IPS-20b (cell line): ENCODE results near the gene PLK3.
"Not testable (repeated sequence)": the region's sequence is repeated elsewhere in the genome, so short reads cannot be mapped to it uniquely, and the experiment has no call there.

ENCODE experiments used
- H3K27ac ChIP-seq: one replicate; pipeline ENCODE4 v1.5.1; 2013; ENCODE audit warnings: low read length
- H3K27me3 ChIP-seq: 2 replicates; pipeline ENCODE4 v1.6.1; 2013; ENCODE audit warnings: mild to moderate bottlenecking, low read length, inconsistent platforms; ENCODE audit not compliant: insufficient read depth
- H3K36me3 ChIP-seq: 2 replicates; pipeline ENCODE4 v1.6.1; 2013; ENCODE audit warnings: low read depth, mild to moderate bottlenecking, inconsistent platforms, low read length, moderate library complexity; ENCODE audit not compliant: insufficient read depth
- H3K4me1 ChIP-seq: 2 replicates; pipeline ENCODE4 v1.6.1; 2013; ENCODE audit warnings: mild to moderate bottlenecking, control low read depth, inconsistent platforms, low read length, moderate library complexity; ENCODE audit not compliant: insufficient read depth
- H3K4me3 ChIP-seq: 2 replicates; pipeline ENCODE4 v1.5.1; 2013; ENCODE audit warnings: mild to moderate bottlenecking, low read length, inconsistent platforms
- H3K9ac ChIP-seq: 2 replicates; pipeline ENCODE4 v1.6.1; 2013; ENCODE audit warnings: low read depth, mild to moderate bottlenecking, inconsistent platforms, low read length, moderate library complexity
- H3K9me3 ChIP-seq: 2 replicates; pipeline ENCODE4 v1.6.1; 2013; ENCODE audit warnings: mild to moderate bottlenecking, low read depth, low read length, inconsistent platforms; ENCODE audit not compliant: insufficient read depth

PLK3 gene

GRCh38 chr1:44799770-44800584 lies at the start of gene PLK3:
Gene PLK3 (plus strand): TSS chr1:44800377. CDS start chr1:44800464, 87 bp downstream.
- H3K36me3 ChIP-seq, result peaks cover 19% of the 10 kb centered on the region; the same call in 1 of the 2 replicates

GRCh38 chr1:44757420-44757819 lies 42.8 kb upstream of the PLK3 start:
- Histone ChIP-seq H3K9ac (no peak overlapping the region), H3K36me3 (peaks cover 95% of the 10 kb centered on the region), H3K4me1 (no peaks in the 10 kb centered on the region), H3K27me3 (no peaks in the 10 kb centered on the region), H3K27ac (no peak overlapping the region), H3K9me3 (no peaks in the 10 kb centered on the region), H3K4me3 (no peak overlapping the region)

More at GRCh38 chr1:44799770-44800584, at the start of gene PLK3:
- peak within 1 kb of the TSS; percentile 87 for H3K4me3 ChIP-seq
- H3K27me3 ChIP-seq, result peaks cover 6% of the 10 kb centered on the region; the same call in 1 of the 2 replicates
- H3K4me1 ChIP-seq, result peaks cover 3% of the 10 kb centered on the region; the same call in 1 of the 2 replicates
- H3K9ac ChIP-seq, result peak within 1 kb of the TSS; percentile 92
- H3K27ac ChIP-seq, result peak within 1 kb of the TSS; percentile 79
- H3K9me3 ChIP-seq, result no peaks in the 10 kb centered on the region

GRCh38 chr1:44759077-44759476 lies 41.1 kb upstream of the PLK3 start:
- H3K4me3 ChIP-seq, result no peak overlapping the region
- no peaks in the 10 kb centered on the region for H3K27me3 ChIP-seq
- H3K27ac ChIP-seq, result no peak overlapping the region
- H3K9ac ChIP-seq, result no peak overlapping the region
- H3K4me1 ChIP-seq, result no peaks in the 10 kb centered on the region
- peaks cover 95% of the 10 kb centered on the region for H3K36me3 ChIP-seq
- no peaks in the 10 kb centered on the region for H3K9me3 ChIP-seq

GRCh38 chr1:44760876-44761275 lies 39.3 kb upstream of the PLK3 start:
- no peaks in the 10 kb centered on the region for H3K9me3 ChIP-seq

GRCh38 chr1:44766421-44766820 lies 33.8 kb upstream of the PLK3 start:
- not testable (repeated sequence) for H3K27ac ChIP-seq, H3K4me3 ChIP-seq, H3K9me3 ChIP-seq, H3K4me1 ChIP-seq, H3K9ac ChIP-seq, H3K27me3 ChIP-seq
- H3K36me3 ChIP-seq, result peaks cover 62% of the 10 kb centered on the region

More at GRCh38 chr1:44760876-44761275, 39.3 kb upstream of the PLK3 start:
- Histone ChIP-seq H3K4me3 (no peak overlapping the region), H3K4me1 (no peaks in the 10 kb centered on the region), H3K27ac (no peak overlapping the region), H3K27me3 (no peaks in the 10 kb centered on the region), H3K9ac (no peak overlapping the region), H3K36me3 (peaks cover 93% of the 10 kb centered on the region)

GRCh38 chr1:44775078-44775929 lies 24.9 kb upstream of the PLK3 start, which contains the start of gene RPS8:
Gene RPS8 (plus strand): TSS chr1:44775540. CDS start chr1:44775597, 57 bp downstream.
- H3K27ac ChIP-seq, result peak within 1 kb of the TSS; percentile 79
- peaks cover 45% of the 10 kb centered on the region for H3K36me3 ChIP-seq

GRCh38 chr1:44775930-44776729 lies 24.0 kb upstream of the PLK3 start:
- Histone ChIP-seq H3K9ac (peak overlapping the region; percentile 99), H3K36me3 (peaks cover 51% of the 10 kb centered on the region), H3K27ac (peak overlapping the region; percentile 79), H3K27me3 (no peaks in the 10 kb centered on the region), H3K9me3 (no peaks in the 10 kb centered on the region), H3K4me1 (peaks cover 4% of the 10 kb centered on the region; the same call in 1 of the 2 replicates), H3K4me3 (peak overlapping the region; percentile 83)

More at GRCh38 chr1:44775078-44775929, 24.9 kb upstream of the PLK3 start, which contains the start of gene RPS8:
- Histone ChIP-seq H3K4me1 (peaks cover 4% of the 10 kb centered on the region; the same call in 1 of the 2 replicates), H3K27me3 (no peaks in the 10 kb centered on the region), H3K9me3 (no peaks in the 10 kb centered on the region), H3K4me3 (peak within 1 kb of the TSS; percentile 83), H3K9ac (peak within 1 kb of the TSS; percentile 99)

- peaks cover 56% of the 10 kb centered on the region for H3K36me3 ChIP-seq
Measured at GRCh38 chr1:44776730-44777068, 23.5 kb upstream of the PLK3 start.

GRCh38 chr1:44777547-44777946 lies 22.6 kb upstream of the PLK3 start:
- H3K9ac ChIP-seq, result peak overlapping the region; percentile 99
- H3K4me1 ChIP-seq, result peaks cover 4% of the 10 kb centered on the region; the same call in 1 of the 2 replicates
- no peaks in the 10 kb centered on the region for H3K27me3 ChIP-seq
- H3K36me3 ChIP-seq, result peaks cover 56% of the 10 kb centered on the region
- no peaks in the 10 kb centered on the region for H3K9me3 ChIP-seq
- no peak overlapping the region for H3K27ac ChIP-seq
- peak overlapping the region; percentile 83 for H3K4me3 ChIP-seq

More at GRCh38 chr1:44776730-44777068, 23.5 kb upstream of the PLK3 start:
- Histone ChIP-seq H3K4me3 (peak overlapping the region; percentile 83), H3K9ac (peak overlapping the region; percentile 99), H3K27me3 (no peaks in the 10 kb centered on the region), H3K27ac (peak overlapping the region; percentile 79), H3K4me1 (peaks cover 4% of the 10 kb centered on the region; the same call in 1 of the 2 replicates), H3K9me3 (no peaks in the 10 kb centered on the region)

- peaks cover 4% of the 10 kb centered on the region; the same call in 1 of the 2 replicates for H3K4me1 ChIP-seq
- no peaks in the 10 kb centered on the region for H3K9me3 ChIP-seq
- no peak overlapping the region for H3K27ac ChIP-seq
- H3K9ac ChIP-seq, result peak overlapping the region; percentile 99; the same call in 1 of the 2 replicates
- H3K4me3 ChIP-seq, result peak overlapping the region; percentile 83; the same call in 1 of the 2 replicates
- peaks cover 56% of the 10 kb centered on the region for H3K36me3 ChIP-seq
- H3K27me3 ChIP-seq, result no peaks in the 10 kb centered on the region
Measured at GRCh38 chr1:44777969-44778635, 22.1 kb upstream of the PLK3 start.
